Esophagus squamous epithelium (tissue), 5 donors: ENCODE results near the gene PRMT7. TPM values are rescaled to one million over a fixed set of nuclear protein-coding genes. Genes with fewer than 3 reads are reported as not detected.
A peak's percentile ranks its signal among the peaks of the same experiment; 100 is the strongest.
"Not testable (repeated sequence)": the region's sequence is repeated elsewhere in the genome, so short reads cannot be mapped to it uniquely, and the experiment has no call there.

Source experiments
- DNase-seq: peaks from one replicate; lab custom pipeline; 2025; lab: John Stamatoyannopoulos, UW
- H3K27ac ChIP-seq, 4 donors: fragments of 200-600 bp; sonication (generic); one replicate each; pipeline ENCODE4 v1.5.1; 2016 to 2019; ENCODE audit warnings: mild to moderate bottlenecking in 1 of 4
- H3K27me3 ChIP-seq, 4 donors: fragments of 200-600 bp; sonication (generic); 1 replicate in 3 of 4; 2 replicates in 1 of 4; pipeline versions ENCODE4 v1.5.1 to v1.6.0; 2017 to 2021; ENCODE audit warnings: antibody characterized with exemption in 1 of 4
- H3K36me3 ChIP-seq, 3 donors: fragments of 200-600 bp; sonication (generic); one replicate each; pipeline ENCODE4 v1.5.1; 2016 to 2019
- H3K4me1 ChIP-seq, 3 donors: fragments of 200-600 bp; sonication (generic); one replicate each; pipeline ENCODE4 v1.5.1; 2017 to 2019
- H3K4me3 ChIP-seq, 4 donors: fragments of 200-600 bp; sonication (generic); 1 replicate in 3 of 4; 2 replicates in 1 of 4; pipeline ENCODE4 v1.5.1; 2016 to 2019; ENCODE audit warnings: mild to moderate bottlenecking in 2 of 4, moderate library complexity in 1 of 4
- H3K9me3 ChIP-seq, 3 donors: fragments of 200-600 bp; sonication (generic); one replicate each; pipeline ENCODE4 v1.5.1; 2016 to 2019
- CTCF ChIP-seq, 6 experiments: fragments of 450-650 bp in 4 of 6; fragments of 200-600 bp in 2 of 6; sonication (generic) in 2 of 6; IDR thresholded peaks; one replicate each; pipeline ENCODE4 v1.5.1; 2016 to 2019; ENCODE audit warnings: antibody characterized with exemption in 6 of 6, mild to moderate bottlenecking in 4 of 6, moderate library complexity in 4 of 6
- POLR2A ChIP-seq, 4 donors: fragments of 450-650 bp; IDR thresholded peaks; one replicate each; pipeline ENCODE4 v1.6.1; 2017; ENCODE audit warnings: antibody characterized with exemption in 4 of 4, mild to moderate bottlenecking in 4 of 4, moderate library complexity in 3 of 4
- WGBS, 2 donors: methylation state at CpG; one replicate each; pipeline ENCODE4 v1.1.5; 2018; 5-methylcytosine and 5-hydroxymethylcytosine counted together
- intact Hi-C: fragments of 100-400 bp; cut with DNase I; formaldehyde crosslinking; loops from one replicate; pipeline ENCODE4 v1.15.0; 2022
- total RNA-seq, 4 donors: library from RNA; depleted of rRNA; stranded (reverse); fragments of >200 nt; gene quantifications; one replicate each; pipeline ENCODE4 v1.1.0, GENCODE V29; 2016
- donor health status: DM: yes; HTN: yes; CAD: no.

The PRMT7 gene
- total RNA-seq, 4 donors from 2014 or later, result 15.2 to 35.7 (median 21.2) TPM

GRCh38 chr16:68287276-68288251 is 23.3 kb upstream of the PRMT7 start:
- no peak for DNase-seq
- TF ChIP-seq POLR2A (IDR thresholded peaks at IDR 0.05), result no peak
- TF ChIP-seq CTCF (IDR thresholded peaks at IDR 0.05), result peak in 1 of 6 experiments; percentile 31
- Histone ChIP-seq H3K4me3 (no peak overlapping the region), H3K27ac (peak overlapping the region; percentile 18 to 86 (median 64)), H3K4me1 (peaks cover 9 to 79% (median 48%) of the 10 kb centered on the region in 3 donors), H3K9me3 (no peaks in the 10 kb centered on the region), H3K27me3 (no peaks in the 10 kb centered on the region), H3K36me3 (peaks cover 6 to 47% (median 11%) of the 10 kb centered on the region in 3 donors)
- intact Hi-C loops, result no loop called here
- WGBS, 2 donors, result 73 to 74% methylated on average over 4 to 7 of the region's 11 CpGs

GRCh38 chr16:68288252-68288650 is 22.6 kb upstream of the PRMT7 start:
- TF ChIP-seq POLR2A (IDR thresholded peaks at IDR 0.05), result no peak
- no peak for TF ChIP-seq CTCF (IDR thresholded peaks at IDR 0.05)
- peak overlapping the region in 3 of 4 donors; percentile 55 to 86 (median 73) for H3K27ac ChIP-seq
- WGBS, 2 donors, result 100% methylated on average over 1 of the region's 1 CpG; no CpG with 5 or more reads in 1 of the 2 donors
- H3K4me1 ChIP-seq, result peaks cover 9 to 73% (median 48%) of the 10 kb centered on the region in 3 donors
- intact Hi-C loops, result no loop called here
- H3K9me3 ChIP-seq, result no peaks in the 10 kb centered on the region
- no peaks in the 10 kb centered on the region for H3K27me3 ChIP-seq
- peaks cover 6 to 51% (median 11%) of the 10 kb centered on the region in 3 donors for H3K36me3 ChIP-seq
- no peak for DNase-seq
- no peak overlapping the region for H3K4me3 ChIP-seq

DNA sequence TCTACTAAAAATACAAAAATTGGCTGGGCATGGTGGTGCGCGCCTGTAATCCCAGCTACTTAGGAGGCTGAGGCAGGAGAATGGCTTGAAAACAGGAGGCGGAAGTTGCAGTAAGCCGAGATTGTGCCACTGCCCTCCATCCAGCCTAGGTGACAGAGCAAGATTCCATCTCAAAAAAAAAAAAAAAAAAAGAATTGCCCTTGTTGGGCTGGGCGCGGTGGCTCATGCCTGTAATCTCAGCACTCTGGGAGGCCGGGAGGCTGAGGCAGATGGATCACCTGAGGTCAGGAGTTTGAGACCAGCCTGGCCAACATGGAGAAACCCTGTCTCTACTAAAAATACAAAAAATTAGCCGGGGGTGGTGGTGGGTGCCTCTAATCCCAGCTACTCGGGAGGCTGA is 22.0 kb upstream of the PRMT7 start:
- DNase-seq, H3K27me3 ChIP-seq, H3K9me3 ChIP-seq, H3K4me3 ChIP-seq, intact Hi-C loops: not testable (repeated sequence)
- WGBS, 2 donors, result 75 to 85% methylated on average over 5 to 8 of the region's 9 CpGs
- Histone ChIP-seq H3K36me3 (peaks cover 6 to 56% (median 11%) of the 10 kb centered on the region in 3 donors), H3K27ac (peak overlapping the region in 3 of 4 donors; percentile 55 to 86 (median 73)), H3K4me1 (peaks cover 9 to 67% (median 48%) of the 10 kb centered on the region in 3 donors)

- no peaks in the 10 kb centered on the region for H3K27me3 ChIP-seq
- peak overlapping the region in 3 of 4 donors; percentile 38 to 73 (median 55) for H3K27ac ChIP-seq
- 86 to 95% methylated on average over 2 of the region's 2 CpGs for WGBS, 2 donors
- peaks cover 6 to 60% (median 11%) of the 10 kb centered on the region in 3 donors for H3K36me3 ChIP-seq
- H3K4me1 ChIP-seq, result peaks cover 9 to 63% (median 46%) of the 10 kb centered on the region in 3 donors
- H3K9me3 ChIP-seq, result no peaks in the 10 kb centered on the region
- H3K4me3 ChIP-seq, result no peak overlapping the region
- DNase-seq, result no peak
- intact Hi-C loops, result no loop called here
- TF ChIP-seq POLR2A (IDR thresholded peaks at IDR 0.05), result no peak
- no peak for TF ChIP-seq CTCF (IDR thresholded peaks at IDR 0.05)
Observed at GRCh38 chr16:68289202-68289601, 21.6 kb upstream of the PRMT7 start.

DNA sequence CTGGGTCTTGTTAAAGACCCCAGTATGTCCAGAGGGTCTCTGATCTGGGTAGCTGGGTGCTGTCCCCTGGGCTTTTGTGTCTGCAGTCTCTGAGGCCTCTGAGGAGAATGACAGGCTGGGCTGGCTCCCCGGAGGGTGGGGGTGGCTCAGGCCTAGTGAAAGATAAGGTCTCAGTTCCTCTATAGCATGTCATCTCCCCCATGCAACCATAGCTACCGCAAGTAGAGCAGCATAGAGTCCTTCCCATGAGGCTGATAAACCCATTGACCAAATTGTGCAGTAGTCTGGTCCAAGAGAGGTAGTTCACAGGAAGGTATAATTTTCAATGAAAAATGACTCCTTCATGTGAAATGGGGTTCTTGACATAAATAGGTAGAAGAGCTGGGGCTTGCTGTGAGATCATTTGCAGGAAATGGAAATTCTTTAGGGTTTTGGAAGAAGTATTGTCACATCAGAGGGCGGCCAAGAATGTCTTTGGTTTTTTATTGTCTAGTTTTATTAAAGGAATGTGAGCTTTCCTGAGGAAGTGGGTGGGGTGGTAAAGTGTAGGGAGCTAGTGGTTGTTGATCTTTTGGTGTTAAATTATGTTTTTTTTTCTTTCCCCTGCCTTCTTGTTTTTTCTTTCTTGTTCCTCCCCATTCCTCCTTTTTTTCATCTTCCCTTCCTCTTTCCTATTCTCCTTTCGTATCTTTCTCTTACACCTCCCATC is 21.0 kb upstream of the PRMT7 start:
- H3K4me1 ChIP-seq, result peaks cover 9 to 57% (median 40%) of the 10 kb centered on the region in 3 donors
- H3K36me3 ChIP-seq, result peaks cover 6 to 66% (median 11%) of the 10 kb centered on the region in 3 donors
- intact Hi-C loops, result loop anchor here (10.0 kb wide), 1 partner anchor 65 kb away; no protein-coding TSS in a partner anchor

More for the DNA sequence above, 21.0 kb upstream of the PRMT7 start:
- H3K27ac ChIP-seq, result peak overlapping the region in 3 of 4 donors; percentile 38 to 73 (median 39)
- 47 to 74% methylated on average over 3 to 4 of the region's 4 CpGs for WGBS, 2 donors
- H3K9me3 ChIP-seq, result no peaks in the 10 kb centered on the region
- no peak for TF ChIP-seq POLR2A (IDR thresholded peaks at IDR 0.05)
- TF ChIP-seq CTCF (IDR thresholded peaks at IDR 0.05), result no peak
- DNase-seq, result no peak
- H3K4me3 ChIP-seq, result no peak overlapping the region
- H3K27me3 ChIP-seq, result no peaks in the 10 kb centered on the region
